ENCODE data around the gene SMYD3.

SMYD3 gene

GRCh38 chr1:246086191-246086590 lies 420.9 kb downstream of the SMYD3 start:
- no peak overlapping the region for H3K4me3 ChIP-seq (ENCODE audit: low read depth, low read length)
- H3K27me3 ChIP-seq, result no peaks in the 10 kb centered on the region
- no peaks in the 10 kb centered on the region; the same call in 1 of the 2 replicates for H3K4me1 ChIP-seq
- no peaks in the 10 kb centered on the region for H3K36me3 ChIP-seq
- TF ChIP-seq CTCF (IDR thresholded peaks at IDR 0.05; ENCODE audit: low read depth, low read length), result no peak
- no peaks in the 10 kb centered on the region for H3K9me3 ChIP-seq
- no peak for DNase-seq

- Histone ChIP-seq H3K36me3 (no peaks in the 10 kb centered on the region), H3K4me3 (ENCODE audit: low read depth, low read length) (no peak overlapping the region), H3K9me3 (no peaks in the 10 kb centered on the region), H3K27me3 (no peaks in the 10 kb centered on the region), H3K4me1 (peaks cover 2% of the 10 kb centered on the region)
- no peak for TF ChIP-seq CTCF (IDR thresholded peaks at IDR 0.05; ENCODE audit: low read depth, low read length)
- no peak for DNase-seq
These were observed 423.7 kb downstream of the SMYD3 start for GRCh38 chr1:246083416-246083815.

- no peak overlapping the region for H3K4me3 ChIP-seq (ENCODE audit: low read depth, low read length)
- H3K9me3 ChIP-seq, result no peaks in the 10 kb centered on the region
- no peak for TF ChIP-seq CTCF (IDR thresholded peaks at IDR 0.05; ENCODE audit: low read depth, low read length)
- H3K27me3 ChIP-seq, result no peaks in the 10 kb centered on the region
- no peak for DNase-seq
- H3K36me3 ChIP-seq, result no peaks in the 10 kb centered on the region
- peaks cover 8% of the 10 kb centered on the region for H3K4me1 ChIP-seq
These were observed 425.0 kb downstream of the SMYD3 start for GRCh38 chr1:246081856-246082668.

GRCh38 chr1:246081138-246081702 lies 425.9 kb downstream of the SMYD3 start:
- DNase-seq, result no peak
- no peak overlapping the region for H3K4me3 ChIP-seq (ENCODE audit: low read depth, low read length)
- no peak for TF ChIP-seq CTCF (IDR thresholded peaks at IDR 0.05; ENCODE audit: low read depth, low read length)
- peaks cover 12% of the 10 kb centered on the region for H3K4me1 ChIP-seq
- H3K36me3 ChIP-seq, result no peaks in the 10 kb centered on the region
- no peaks in the 10 kb centered on the region for H3K9me3 ChIP-seq
- no peaks in the 10 kb centered on the region for H3K27me3 ChIP-seq

- no peak for TF ChIP-seq CTCF (IDR thresholded peaks at IDR 0.05; ENCODE audit: low read depth, low read length)
- DNase-seq, result no peak
- Histone ChIP-seq H3K4me3 (ENCODE audit: low read depth, low read length) (no peak overlapping the region), H3K4me1 (peaks cover 12% of the 10 kb centered on the region), H3K36me3 (no peaks in the 10 kb centered on the region), H3K27me3 (no peaks in the 10 kb centered on the region), H3K9me3 (no peaks in the 10 kb centered on the region)
These were observed 427.0 kb downstream of the SMYD3 start for GRCh38 chr1:246080031-246080430.

- Histone ChIP-seq H3K4me1 (peaks cover 18% of the 10 kb centered on the region), H3K36me3 (no peaks in the 10 kb centered on the region), H3K9me3 (no peaks in the 10 kb centered on the region), H3K4me3 (ENCODE audit: low read depth, low read length) (no peak overlapping the region), H3K27me3 (no peaks in the 10 kb centered on the region)
- no peak for DNase-seq
- TF ChIP-seq CTCF (IDR thresholded peaks at IDR 0.05; ENCODE audit: low read depth, low read length), result no peak
These were observed 428.2 kb downstream of the SMYD3 start for GRCh38 chr1:246078888-246079252.
